Tibial nerve (tissue), 4 donors: ENCODE results near the gene SGO2. TPM values are rescaled to one million over a fixed set of nuclear protein-coding genes. Genes with fewer than 3 reads are reported as not detected.

Experiments used
- DNase-seq, 2 donors: peaks; one replicate each; pipeline ENCODE4 v3.0.0-alpha.2; 2019; ENCODE audit warnings: low spot score in 2 of 2
- H3K27ac ChIP-seq, 4 donors: fragments of 200-600 bp; sonication (generic) in 3 of 4; one replicate each; pipeline ENCODE4 v1.5.1; 2017 to 2019; ENCODE audit warnings: mild to moderate bottlenecking in 1 of 4
- H3K27me3 ChIP-seq, 2 donors: fragments of 200-600 bp; sonication (generic) in 1 of 2; one replicate each; pipeline versions ENCODE4 v1.5.1 to v1.6.0; 2017 to 2019
- H3K36me3 ChIP-seq, 3 donors: fragments of 200-600 bp; sonication (generic); one replicate each; pipeline ENCODE4 v1.5.1; 2018 to 2019
- H3K4me1 ChIP-seq, 4 donors: fragments of 200-600 bp; sonication (generic) in 3 of 4; one replicate each; pipeline ENCODE4 v1.5.1; 2017 to 2019
- H3K4me3 ChIP-seq, 4 donors: fragments of 200-600 bp; sonication (generic) in 3 of 4; one replicate each; pipeline ENCODE4 v1.5.1; 2017 to 2019; ENCODE audit warnings: mild to moderate bottlenecking in 1 of 4, moderate library complexity in 1 of 4
- H3K9me3 ChIP-seq, 4 donors: fragments of 200-600 bp; sonication (generic) in 3 of 4; one replicate each; pipeline ENCODE4 v1.5.1; 2017 to 2019
- CTCF ChIP-seq, 5 experiments: fragments of 200-600 bp in 3 of 5; fragments of 450-650 bp in 2 of 5; sonication (generic) in 3 of 5; IDR thresholded peaks; one replicate each; pipeline ENCODE4 v1.5.1; 2016 to 2019; ENCODE audit warnings: antibody characterized with exemption in 5 of 5, mild to moderate bottlenecking in 3 of 5, moderate library complexity in 2 of 5
- EP300 ChIP-seq, 2 donors: sonication (generic); formaldehyde crosslinking; IDR thresholded peaks; one replicate each; pipeline ENCODE4 v1.6.1; 2017; ENCODE audit warnings: antibody characterized with exemption in 2 of 2, mild to moderate bottlenecking in 1 of 2
- POLR2A ChIP-seq, 2 donors: fragments of 450-650 bp; IDR thresholded peaks; one replicate each; pipeline ENCODE4 v1.6.1; 2017; ENCODE audit warnings: antibody characterized with exemption in 2 of 2, mild to moderate bottlenecking in 2 of 2, moderate library complexity in 2 of 2
- WGBS, 2 donors: methylation state at CpG; one replicate each; pipeline ENCODE4 v1.1.5; 2018; 5-methylcytosine and 5-hydroxymethylcytosine counted together
- total RNA-seq, 4 donors: library from RNA; depleted of rRNA; stranded (reverse); fragments of >200 nt; gene quantifications; one replicate each; pipeline ENCODE4 v1.1.0, GENCODE V29; 2016

The SGO2 gene
- total RNA-seq, 4 donors from 2014 or later: 1.5 to 6.3 (median 4.5) TPM

GRCh38 chr2:200596774-200597570, 71.0 kb downstream of the SGO2 start:
- H3K9me3 ChIP-seq: no peaks in the 10 kb centered on the region
- WGBS, 2 donors: 83 to 85% methylated on average over 5 of the region's 5 CpGs
- TF ChIP-seq EP300 (IDR thresholded peaks at IDR 0.05) (no peak), CTCF (IDR thresholded peaks at IDR 0.05) (no peak), POLR2A (IDR thresholded peaks at IDR 0.05) (no peak)
- H3K27ac ChIP-seq: no peak overlapping the region
- H3K27me3 ChIP-seq: no peaks in the 10 kb centered on the region
- H3K4me3 ChIP-seq: no peak overlapping the region
- H3K4me1 ChIP-seq: no peaks in the 10 kb centered on the region
- DNase-seq: no peak
- H3K36me3 ChIP-seq: peaks cover 0 to 48% (median 0%) of the 10 kb centered on the region in 3 donors

- DNase-seq: no peak
- peaks cover 0 to 68% (median 0%) of the 10 kb centered on the region in 3 donors for H3K36me3 ChIP-seq
- H3K27ac ChIP-seq: no peak overlapping the region
- WGBS, 2 donors: 83 to 94% methylated on average over 3 of the region's 3 CpGs
- TF ChIP-seq CTCF (IDR thresholded peaks at IDR 0.05) (no peak), POLR2A (IDR thresholded peaks at IDR 0.05) (no peak), EP300 (IDR thresholded peaks at IDR 0.05) (no peak)
- no peaks in the 10 kb centered on the region for H3K9me3 ChIP-seq
- no peak overlapping the region for H3K4me3 ChIP-seq
- H3K27me3 ChIP-seq: no peaks in the 10 kb centered on the region
- H3K4me1 ChIP-seq: peaks cover 0 to under 1% (median 0%) of the 10 kb centered on the region in 4 donors
Measured at GRCh38 chr2:200599206-200599605, 73.2 kb downstream of the SGO2 start.

- no peak for DNase-seq
- TF ChIP-seq CTCF (IDR thresholded peaks at IDR 0.05) (no peak), POLR2A (IDR thresholded peaks at IDR 0.05) (no peak), EP300 (IDR thresholded peaks at IDR 0.05) (no peak)
- Histone ChIP-seq H3K27me3 (no peaks in the 10 kb centered on the region), H3K4me1 (peaks cover 0 to 5% (median 0%) of the 10 kb centered on the region in 4 donors), H3K4me3 (no peak overlapping the region), H3K9me3 (no peaks in the 10 kb centered on the region), H3K36me3 (peaks cover 0 to 68% (median 0%) of the 10 kb centered on the region in 3 donors), H3K27ac (no peak overlapping the region)
- 82 to 86% methylated on average over 7 of the region's 7 CpGs for WGBS, 2 donors
Measured at GRCh38 chr2:200600549-200601225, 74.7 kb downstream of the SGO2 start.

- 92 to 93% methylated on average over 4 of the region's 4 CpGs for WGBS, 2 donors
- Histone ChIP-seq H3K27ac (no peak overlapping the region), H3K36me3 (peaks cover 0 to 71% (median 0%) of the 10 kb centered on the region in 3 donors)
Measured at GRCh38 chr2:200602584-200602983, 76.6 kb downstream of the SGO2 start.

More at GRCh38 chr2:200602584-200602983, 76.6 kb downstream of the SGO2 start:
- Histone ChIP-seq H3K4me1 (peaks cover 0 to 5% (median 0%) of the 10 kb centered on the region in 4 donors), H3K4me3 (no peak overlapping the region), H3K27me3 (no peaks in the 10 kb centered on the region), H3K9me3 (peaks cover 0 to 3% (median 0%) of the 10 kb centered on the region in 4 donors)
- TF ChIP-seq CTCF (IDR thresholded peaks at IDR 0.05) (no peak), POLR2A (IDR thresholded peaks at IDR 0.05) (no peak), EP300 (IDR thresholded peaks at IDR 0.05) (no peak)
- no peak for DNase-seq
